Measurements from ENCODE around the gene UBL5.

- TF ChIP-seq EZH2 (IDR thresholded peaks at IDR 0.05; ENCODE audit: low read length, unreplicated experiment) (no peak), CTCF (conservative IDR thresholded peaks at IDR 0.05; ENCODE audit: low read depth, low read length) (no peak), EZH2phosphoT487 (IDR thresholded peaks at IDR 0.05; ENCODE audit: borderline replicate concordance, low read length) (no peak)
Observed at GRCh38 chr19:9801976-9802375, 25.7 kb upstream of the UBL5 start.

Data from PC-3 (cell line).